GM11168 (cell line): ENCODE measurements around the gene ANKRD23.

Experiments used
- in situ Hi-C: fragments of 300-500 bp; cut with MboI; formaldehyde crosslinking; loops from one replicate; pipeline ENCODE4 v1.12.0; 2022; ENCODE audit warnings: low sequenced_read_pairs; ENCODE audit not compliant: unreplicated experiment

The ANKRD23 gene

DNA sequence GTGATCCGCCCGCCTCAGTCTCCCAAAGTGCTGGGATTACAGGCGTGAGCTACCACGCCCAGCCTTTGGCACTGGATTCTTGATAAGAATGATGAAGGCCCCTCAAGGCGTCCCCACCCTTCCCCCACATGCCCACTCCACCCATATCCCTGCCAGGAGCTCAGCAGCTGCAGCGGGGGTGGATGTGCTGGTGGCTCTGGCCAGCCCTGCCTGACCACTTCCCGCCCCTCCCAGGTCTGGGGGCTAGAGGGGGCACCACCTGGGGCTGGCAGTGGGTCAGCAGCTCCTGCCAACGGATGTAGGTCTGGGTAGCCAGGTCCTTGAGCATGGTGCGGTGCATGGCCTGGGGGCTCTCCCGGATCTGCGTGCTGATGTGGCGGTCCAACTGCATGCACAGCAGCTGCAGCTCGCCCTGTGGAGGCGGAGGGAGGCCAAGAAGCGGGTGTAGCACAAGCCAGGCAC lies 33.8 kb upstream of the ANKRD23 start:
- in situ Hi-C loops = no loop called here

DNA sequence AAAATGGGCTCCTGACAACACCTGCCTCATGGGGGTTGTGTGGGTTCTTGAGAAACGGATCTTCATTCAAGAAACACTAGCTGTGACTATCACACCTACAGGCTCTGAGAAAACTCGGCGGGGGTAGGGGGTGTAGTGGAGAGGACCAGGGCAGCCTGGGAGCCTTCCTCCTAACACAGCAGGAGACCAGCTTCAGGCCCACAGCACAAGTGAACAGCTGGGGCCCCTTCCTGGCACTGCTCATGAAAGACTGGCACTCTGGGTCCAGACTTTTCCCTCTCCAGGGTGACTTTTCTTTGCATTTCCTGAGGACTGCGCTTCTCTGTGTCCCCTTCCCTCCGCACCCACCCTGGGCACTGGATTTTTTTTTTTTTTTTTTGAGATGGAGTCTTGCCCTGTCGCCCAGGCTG lies 33.2 kb upstream of the ANKRD23 start:
- in situ Hi-C loops = no loop called here

DNA sequence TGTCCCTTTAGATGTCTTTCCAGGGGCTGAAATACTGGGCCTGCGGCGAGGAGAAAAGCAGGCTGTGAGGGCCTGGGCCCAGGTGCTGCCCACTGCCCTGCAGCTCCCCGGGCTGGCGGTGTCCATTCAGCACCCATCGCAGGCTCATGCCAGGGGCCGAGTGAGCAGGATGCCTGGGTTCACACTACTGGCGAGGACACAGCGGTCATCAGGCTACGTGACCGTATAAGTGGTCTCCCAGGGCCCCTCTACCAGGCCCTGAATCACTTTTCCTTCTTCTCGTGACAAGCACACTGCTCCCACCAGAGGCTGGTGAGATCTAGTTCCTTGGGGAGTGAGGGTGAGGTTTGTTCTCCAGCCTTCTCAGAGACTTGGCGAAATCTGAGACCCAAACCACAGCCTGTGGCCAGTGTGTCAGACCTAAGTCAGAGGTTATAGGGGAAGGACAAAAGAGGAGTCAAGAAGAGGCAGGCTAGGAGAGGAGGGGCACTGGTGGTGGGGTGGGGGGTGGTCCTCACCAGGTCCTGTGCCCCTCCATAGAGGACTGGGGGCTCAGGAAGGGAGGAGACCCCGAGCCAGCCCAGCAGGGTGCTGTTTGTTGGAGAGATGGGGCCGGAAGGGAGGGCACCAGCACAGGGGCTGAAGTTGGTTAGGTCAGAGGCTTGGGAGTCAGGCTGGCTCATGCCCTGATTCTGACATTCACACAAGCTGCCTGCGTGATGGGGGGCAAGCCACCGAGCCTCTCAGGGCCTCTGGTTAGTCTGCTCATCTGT lies 32.6 kb upstream of the ANKRD23 start:
- in situ Hi-C loops = no loop called here

DNA sequence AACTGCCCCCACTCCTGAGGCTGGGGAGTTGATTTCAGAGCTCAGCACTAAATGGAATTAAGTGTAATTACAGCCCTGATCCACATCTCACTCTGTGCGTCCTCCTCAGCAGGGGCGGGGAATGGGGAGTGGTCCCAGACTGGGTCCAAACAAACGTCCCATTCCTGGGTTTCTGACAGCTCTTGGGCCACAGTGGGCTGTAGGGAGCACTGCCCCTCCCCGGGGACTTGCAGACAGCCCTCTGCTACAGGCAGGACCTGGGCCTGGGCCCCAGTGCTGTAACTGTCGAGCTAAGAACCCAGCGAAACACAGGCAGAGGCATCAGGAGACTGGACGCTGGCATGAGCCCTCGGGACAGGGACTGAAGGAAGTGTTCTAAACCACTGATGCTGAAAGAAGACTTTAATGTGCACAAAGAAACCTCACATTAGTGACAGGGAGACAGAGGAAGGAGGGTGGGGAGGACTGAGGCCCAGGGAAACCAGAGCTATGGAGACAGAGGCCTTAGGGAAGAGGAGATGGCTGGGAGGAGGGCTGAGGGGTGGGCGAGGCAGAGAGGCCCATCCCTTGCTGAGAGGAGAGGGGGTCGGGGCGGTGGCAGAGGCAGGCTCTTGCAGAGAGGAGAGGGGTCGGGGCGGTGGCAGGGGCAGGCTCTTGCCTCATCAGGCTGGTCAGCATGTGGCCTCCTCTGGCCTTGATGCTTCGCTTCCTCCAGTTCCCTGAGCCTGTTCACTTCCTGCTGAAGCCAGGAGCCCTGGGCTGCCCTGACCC lies 31.9 kb upstream of the ANKRD23 start:
- in situ Hi-C loops = no loop called here

DNA sequence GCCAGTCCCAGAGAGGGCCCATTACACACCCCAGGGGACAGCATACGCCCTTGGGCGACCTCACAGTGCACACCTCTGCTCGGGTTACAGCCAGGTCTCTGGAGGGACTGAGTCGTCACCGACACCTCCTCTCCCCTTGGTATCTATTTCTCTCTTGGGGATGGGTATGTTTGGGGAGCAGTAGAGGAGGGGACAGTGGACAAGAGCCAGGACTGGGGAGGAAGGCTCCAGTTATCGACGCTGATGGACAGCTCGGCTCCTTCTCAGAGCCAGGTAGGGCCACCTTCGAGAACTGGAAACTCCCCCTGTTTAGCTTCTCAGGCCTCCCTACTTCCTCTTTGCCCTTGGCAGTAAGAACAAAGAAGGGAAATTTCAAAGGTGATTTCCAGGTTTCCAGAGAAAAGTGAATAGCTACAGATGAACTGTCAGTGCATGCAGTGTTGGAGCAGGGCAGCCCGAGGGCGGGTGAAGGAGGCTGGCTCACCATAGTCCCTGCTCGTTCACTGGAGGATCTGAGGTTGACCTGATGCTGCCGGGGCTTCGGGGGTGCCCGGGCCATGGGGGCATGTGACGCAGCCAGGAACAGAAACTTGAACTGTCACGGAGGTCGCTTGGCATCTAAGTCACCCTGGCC lies 30.5 kb upstream of the ANKRD23 start:
- in situ Hi-C loops = no loop called here

DNA sequence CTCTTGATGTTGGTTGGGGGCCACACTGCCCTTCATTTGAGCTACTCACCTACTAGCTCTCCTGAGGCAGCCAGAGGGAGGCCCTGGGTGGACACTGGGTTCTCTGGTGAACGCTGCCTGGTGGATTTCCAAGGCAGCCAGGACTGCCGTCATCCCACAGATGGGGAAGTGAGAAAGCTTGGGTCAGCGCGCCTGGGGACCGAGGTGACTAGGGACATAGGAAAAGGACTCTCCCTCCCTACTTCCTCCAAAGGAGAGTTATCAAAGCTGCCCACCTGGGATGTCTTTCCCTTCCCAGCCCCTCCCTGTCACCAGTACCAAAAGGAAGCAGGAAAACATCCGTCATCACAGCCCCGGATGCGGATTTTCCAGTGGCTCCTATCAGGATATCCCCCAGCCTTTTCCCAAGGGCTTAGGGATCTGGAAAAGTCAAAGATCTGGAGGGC lies 29.9 kb upstream of the ANKRD23 start:
- in situ Hi-C loops = no loop called here

DNA sequence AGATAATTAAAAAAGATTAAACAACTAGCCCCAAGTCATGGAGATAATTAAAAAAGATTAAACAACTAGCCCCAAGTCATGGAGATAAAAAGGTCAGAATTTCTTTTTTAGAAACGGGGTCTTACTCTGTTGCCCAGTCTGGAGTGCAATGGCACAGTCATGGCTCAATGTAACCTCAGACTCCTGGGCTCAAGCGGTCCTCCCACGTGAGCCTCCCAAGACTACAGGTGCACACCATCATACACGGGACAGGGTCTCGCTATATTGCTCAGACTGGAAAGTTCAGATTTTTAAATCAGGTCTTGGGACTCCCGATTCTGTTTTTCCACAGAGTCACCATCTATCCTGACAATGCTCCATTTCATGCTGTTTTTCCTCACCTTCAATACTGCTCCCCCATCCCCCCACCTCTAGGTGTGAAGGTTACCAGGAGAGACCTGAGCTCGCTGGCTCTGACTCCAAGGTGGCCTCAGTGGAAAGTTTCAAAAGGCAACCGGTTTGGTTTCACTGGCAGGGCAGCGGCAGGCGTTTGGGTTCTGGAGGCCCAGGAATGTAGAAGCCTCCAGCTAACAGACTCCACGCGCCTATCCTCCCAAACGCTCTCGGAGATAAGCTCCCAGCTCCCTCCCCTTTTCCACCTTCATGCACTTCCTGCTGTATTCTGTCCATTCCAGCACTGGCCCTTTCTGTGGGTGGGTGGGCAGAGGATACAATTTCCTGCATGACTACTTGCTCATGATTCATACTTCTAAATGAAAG lies 28.9 kb upstream of the ANKRD23 start:
- in situ Hi-C loops = no loop called here

DNA sequence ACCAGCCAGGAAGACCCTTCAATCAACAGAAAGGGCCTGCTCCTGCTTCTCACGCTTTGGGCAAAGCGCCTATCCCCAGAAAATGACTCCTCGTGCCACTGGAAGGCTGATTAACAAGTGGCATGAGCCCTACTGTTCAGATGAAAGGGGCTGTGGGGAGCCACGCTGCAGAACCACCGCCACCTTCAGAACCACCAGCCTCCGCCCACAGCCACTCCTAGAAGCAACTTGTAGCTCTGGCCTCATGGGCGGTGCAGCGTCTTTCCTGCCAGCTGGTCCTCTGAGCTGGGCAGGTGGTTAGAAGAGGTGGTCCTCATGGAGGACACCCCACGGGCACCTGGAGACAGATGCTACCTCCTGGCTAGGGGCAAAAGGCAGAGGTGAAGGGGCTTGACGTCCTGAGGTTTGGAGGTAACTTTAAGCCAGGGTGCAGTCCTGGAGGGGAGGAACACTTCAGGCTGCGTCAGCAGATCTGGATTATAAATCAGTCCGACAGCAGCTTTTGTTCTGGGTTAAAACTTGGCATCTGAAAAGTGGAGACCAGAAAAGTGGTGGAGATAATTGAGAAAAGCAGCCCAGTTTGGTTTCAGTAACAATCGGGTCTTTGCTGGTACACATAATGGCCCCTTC lies 26.9 kb upstream of the ANKRD23 start:
- in situ Hi-C loops = no loop called here

DNA sequence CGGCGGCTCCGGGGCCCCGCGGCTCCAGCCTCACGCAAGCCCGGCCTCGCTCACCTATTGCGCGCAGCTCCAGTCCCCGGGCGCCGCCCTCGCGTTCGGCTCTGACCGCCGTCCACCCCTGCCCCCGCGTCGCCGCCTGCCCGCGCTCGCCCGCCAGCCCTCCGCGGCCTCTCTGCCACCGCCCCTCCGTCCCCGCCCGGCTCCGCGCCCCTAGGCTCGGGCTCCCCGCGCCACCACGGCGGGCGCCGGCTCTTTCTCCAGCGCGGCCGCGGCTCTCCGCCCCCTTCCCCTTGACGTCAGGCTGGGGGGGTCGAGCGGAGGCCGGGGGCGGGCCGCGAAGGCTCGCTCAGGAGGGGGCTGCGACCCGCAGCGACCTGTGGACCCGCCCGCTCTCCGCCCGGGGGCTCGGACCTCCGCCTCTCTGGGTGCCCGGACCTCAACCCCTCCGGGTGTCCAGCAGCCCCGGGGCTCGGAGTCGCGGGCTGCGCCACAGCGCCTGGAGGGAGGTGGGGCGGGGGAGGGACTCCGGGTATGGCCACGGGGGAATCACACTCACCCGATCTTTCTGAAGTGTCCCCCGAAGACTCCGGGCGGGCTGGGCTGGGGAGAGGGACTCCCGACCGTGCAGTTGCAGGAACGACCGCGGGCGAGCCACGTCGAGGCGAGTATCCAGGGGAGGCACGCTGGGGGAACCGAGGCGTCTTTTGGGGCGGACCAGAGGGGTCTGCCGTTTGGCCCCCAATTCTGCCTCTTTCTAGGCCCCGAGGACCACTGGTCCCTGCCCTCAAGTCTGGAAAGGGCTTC lies 26.2 kb upstream of the ANKRD23 start, which contains the start of gene SEMA4C:
Gene SEMA4C, minus strand, starts transcription at position 259 of the 804 bp plus-strand sequence. CDS start 2,194 bp downstream, outside the sequence.
- in situ Hi-C loops = no loop called here

DNA sequence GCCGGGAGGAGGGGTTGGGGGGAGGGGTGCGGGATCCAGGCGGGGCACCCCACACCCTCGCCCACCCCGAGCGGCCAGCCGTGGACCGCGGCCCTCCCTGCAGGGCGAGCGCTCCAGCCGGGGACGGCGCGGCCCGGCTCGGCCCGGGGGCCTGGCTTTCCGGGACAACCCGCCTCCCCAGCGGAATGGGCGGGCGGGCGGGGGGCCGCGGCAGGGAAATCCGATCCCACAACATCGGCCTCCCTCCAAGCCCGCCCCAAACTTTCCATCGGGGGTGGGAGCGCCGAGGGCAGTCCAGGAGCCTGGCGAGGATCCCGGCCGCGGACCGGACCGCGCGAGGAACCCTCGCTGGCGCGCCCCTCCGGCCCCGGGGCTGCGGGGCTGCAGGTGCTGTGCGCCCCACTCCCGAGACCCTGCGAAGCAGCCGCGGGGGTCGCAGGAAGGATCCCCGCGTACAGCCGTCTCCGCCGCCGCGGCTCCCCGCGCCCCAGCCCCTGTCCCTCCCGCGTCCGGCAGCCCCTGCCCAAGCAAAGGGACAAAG lies 25.5 kb upstream of the ANKRD23 start:
- in situ Hi-C loops = no loop called here

DNA sequence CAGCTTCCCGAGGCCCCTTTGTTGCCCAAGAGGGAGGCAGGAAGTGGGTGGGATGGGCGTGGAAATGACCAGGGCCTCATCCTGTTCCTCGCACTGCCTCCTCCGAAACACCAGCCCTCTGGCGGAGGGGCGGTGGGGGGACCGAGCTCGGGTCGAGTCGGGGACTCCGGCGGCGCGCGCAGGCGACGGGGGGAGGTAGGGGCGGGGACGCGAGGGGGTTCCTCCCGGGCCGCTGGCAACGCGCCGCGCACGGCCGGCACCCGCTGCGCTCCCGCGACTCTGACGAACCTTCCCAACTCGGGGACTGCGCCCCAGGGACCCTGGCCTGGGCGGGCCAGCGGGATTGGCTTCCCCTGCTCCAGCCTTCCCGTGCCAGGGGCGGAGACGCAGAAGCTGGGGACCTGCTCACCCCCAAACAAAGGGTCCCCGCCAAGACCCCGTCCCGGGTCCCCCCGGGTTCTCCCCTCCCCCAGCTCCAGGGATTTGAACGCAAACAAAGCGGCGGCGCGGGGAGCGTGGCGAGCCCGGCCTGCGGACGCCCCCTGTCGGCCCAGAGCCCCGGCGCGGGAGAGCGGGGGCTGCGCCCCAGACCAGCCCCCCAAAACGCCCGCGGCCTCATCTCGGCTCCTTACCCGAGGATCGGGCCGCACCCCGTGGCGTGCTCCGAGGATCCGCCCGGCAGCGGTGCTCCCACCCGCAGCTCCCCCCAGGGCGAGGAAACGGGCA lies 24.9 kb upstream of the ANKRD23 start:
- in situ Hi-C loops = no loop called here

DNA sequence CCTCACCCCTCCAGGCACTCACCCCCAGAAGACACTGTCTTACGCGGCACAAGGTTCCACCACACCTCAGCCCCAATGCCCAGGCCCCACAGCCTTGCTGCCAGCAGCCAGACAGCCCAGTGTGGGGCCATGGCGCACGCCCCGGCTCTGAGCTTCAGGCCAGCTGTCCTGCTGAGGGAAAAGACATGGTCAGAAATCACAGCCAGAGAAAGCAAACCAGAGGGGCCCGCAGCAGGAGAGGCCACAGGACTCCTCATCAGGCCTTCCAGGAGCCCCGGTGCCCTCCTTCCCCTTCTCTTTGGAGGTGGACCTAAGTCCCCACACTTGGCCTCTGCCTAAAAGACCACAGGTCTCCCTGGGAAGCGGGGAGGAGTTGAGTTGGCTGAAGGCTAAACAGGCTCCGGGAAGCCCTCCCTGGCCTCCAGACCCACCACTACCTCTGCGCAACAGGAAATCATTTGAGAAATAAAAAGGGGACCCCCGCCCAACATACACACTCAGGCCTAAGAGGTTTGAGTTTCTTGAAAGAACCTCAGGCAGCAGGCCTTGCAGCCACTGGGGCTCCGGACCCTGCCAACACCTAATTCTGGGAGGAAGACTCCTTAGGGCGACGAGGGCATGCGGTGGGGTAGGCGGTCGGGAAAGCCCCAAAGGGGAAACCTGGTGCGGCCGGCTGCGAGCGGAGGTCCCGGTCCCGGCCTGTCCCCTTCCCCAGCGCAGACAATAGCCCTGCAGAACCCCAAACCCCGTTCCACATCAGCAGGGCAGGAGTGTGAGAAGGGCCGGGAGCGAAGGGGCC lies 24.1 kb upstream of the ANKRD23 start:
- in situ Hi-C loops = no loop called here

DNA sequence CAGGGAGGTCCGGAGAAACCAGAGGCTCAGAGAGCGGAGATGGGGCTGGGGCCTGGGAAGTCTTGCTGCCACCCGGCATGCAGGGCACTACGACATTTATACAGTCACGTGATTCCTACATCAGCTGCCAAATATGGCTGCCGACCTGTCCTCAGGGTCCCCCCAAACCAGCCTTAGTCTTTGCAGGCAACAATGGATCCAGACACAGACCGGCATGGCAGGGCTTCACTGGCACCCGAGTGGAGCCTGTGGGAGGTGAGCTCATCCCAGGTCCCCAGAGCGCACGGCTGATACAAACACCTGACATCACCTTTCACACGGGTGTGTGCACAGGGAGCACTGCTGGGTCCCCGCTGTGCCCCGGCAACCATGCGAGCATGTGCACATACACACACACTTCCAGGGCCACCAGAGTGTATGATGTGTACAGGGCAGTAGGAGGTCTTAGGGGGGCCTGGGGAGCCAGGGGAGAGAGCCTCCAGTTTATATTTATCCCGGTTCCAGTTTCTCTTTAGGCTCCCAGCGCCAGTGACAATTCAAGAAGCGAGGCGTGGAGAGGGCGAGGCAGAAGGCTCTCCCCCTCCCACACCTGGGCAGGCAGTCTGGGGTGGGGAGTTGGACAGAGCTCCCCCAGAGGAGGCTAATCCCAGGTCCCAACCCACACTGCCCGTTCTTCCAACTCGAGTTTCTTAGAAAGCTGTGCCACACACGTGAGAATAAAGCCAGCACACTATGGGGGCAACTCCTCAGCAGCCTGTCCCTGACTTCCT lies 23.4 kb upstream of the ANKRD23 start:
- in situ Hi-C loops = no loop called here

DNA sequence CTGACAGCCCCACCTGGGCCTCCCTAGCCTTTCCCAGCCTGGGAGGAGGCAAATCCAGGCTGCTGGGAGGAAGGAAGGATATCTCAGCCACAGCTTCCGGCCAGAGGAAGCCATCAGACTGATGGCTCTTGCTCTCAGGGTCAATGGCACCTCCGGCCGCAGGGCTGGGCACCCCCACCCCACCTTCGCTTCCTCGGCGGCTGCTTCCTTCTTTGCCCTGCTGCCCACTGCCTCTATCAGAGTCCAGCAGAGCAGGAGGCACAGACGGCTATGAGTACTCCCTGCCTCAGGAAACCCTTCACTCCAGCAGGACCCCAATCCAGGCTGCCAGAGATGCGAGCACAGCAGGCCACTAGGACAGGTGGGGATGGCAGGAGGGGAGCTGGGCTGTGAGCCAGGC lies 22.8 kb upstream of the ANKRD23 start:
- in situ Hi-C loops = no loop called here

DNA sequence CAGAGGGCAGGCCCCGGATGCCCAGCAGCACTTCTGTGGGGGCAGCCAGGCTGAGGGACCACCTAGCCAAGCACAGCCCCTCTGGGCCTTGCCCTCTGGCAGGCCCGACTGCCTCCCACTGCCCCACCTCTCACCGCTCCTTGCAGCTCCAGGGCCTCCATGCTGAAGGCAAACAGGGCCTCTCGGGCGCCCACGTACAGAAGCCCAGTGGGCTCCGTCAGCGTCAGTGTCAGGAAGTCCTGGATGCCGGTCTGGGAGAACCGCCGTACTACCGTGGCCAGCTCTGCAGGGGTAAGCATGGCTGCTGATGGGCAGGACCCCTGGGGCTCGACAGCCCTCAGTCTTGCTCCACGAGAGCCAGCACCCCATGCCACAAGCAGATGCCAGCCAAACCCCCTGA lies 22.3 kb upstream of the ANKRD23 start:
- in situ Hi-C loops = no loop called here

DNA sequence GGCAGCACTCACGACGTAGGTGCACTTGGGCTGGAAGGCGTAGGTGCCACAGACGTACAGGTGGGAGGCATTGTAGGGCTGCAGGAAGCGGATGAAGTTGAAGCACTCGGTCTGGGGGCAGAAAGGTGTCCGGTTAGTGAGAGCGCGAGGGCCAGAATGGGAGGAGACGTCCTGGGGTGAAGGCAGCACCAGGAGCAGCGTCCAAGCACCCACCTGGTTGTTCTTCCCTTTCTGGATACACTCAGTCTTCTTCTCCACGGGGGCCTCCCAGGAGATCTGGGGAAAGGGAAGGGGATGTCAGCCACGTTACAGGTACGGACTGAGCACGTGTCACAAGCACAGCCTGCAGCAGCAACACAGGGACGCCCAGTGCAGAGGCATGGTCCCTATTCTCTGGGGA lies 21.8 kb upstream of the ANKRD23 start:
- in situ Hi-C loops = no loop called here
